ENCODE measurements around the gene MFSD2A. TPM values are rescaled to one million over a fixed set of nuclear protein-coding genes. Genes with fewer than 3 reads are reported as not detected.
"Not testable (repeated sequence)": the region's sequence is repeated elsewhere in the genome, so short reads cannot be mapped to it uniquely, and the experiment has no call there.

MFSD2A gene
- total RNA-seq, 1 donor from 2014 or later: 110 TPM

GRCh38 chr1:39958403-39959200, 3.7 kb downstream of the MFSD2A start:
- H3K36me3 ChIP-seq: peaks cover 8% of the 10 kb centered on the region
- peak overlapping the region; percentile 70 for H3K4me3 ChIP-seq
- peaks cover 48% of the 10 kb centered on the region for H3K4me1 ChIP-seq
- no peak for TF ChIP-seq CTCF (IDR thresholded peaks at IDR 0.05)
- no peaks in the 10 kb centered on the region for H3K9me3 ChIP-seq
- intact Hi-C loops (cut with DNase I): no loop called here
- peak overlapping the region; percentile 82 for H3K27ac ChIP-seq
- DNase-seq: no peak
- ATAC-seq: no peak
- no peaks in the 10 kb centered on the region for H3K27me3 ChIP-seq (ENCODE audit: low read depth)

- peaks cover 41% of the 10 kb centered on the region for H3K4me1 ChIP-seq
- peaks cover 15% of the 10 kb centered on the region for H3K36me3 ChIP-seq
- peak overlapping the region; percentile 82 for H3K27ac ChIP-seq
- H3K27me3 ChIP-seq (ENCODE audit: low read depth): no peaks in the 10 kb centered on the region
- no peaks in the 10 kb centered on the region for H3K9me3 ChIP-seq
- intact Hi-C loops (cut with DNase I): no loop called here
- no peak for TF ChIP-seq CTCF (IDR thresholded peaks at IDR 0.05)
- DNase-seq (peak; percentile 65), ATAC-seq (peak; percentile 28 to 33)
- peak overlapping the region; percentile 18 for H3K4me3 ChIP-seq
Observed at GRCh38 chr1:39959651-39960333, 4.8 kb downstream of the MFSD2A start.

- Histone ChIP-seq H3K4me3 (peak overlapping the region; percentile 18), H3K9me3 (no peaks in the 10 kb centered on the region), H3K27me3 (ENCODE audit: low read depth) (no peaks in the 10 kb centered on the region), H3K4me1 (peaks cover 39% of the 10 kb centered on the region), H3K27ac (peak overlapping the region; percentile 76), H3K36me3 (peaks cover 22% of the 10 kb centered on the region)
- ATAC-seq: peak; percentile 91 to 93
- intact Hi-C loops (cut with DNase I): no loop called here
- no peak for TF ChIP-seq CTCF (IDR thresholded peaks at IDR 0.05)
- peak; percentile 94 for DNase-seq
Observed at GRCh38 chr1:39960431-39960958, 5.5 kb downstream of the MFSD2A start.

GRCh38 chr1:39962450-39962825, 7.5 kb downstream of the MFSD2A start:
- TF ChIP-seq CTCF (IDR thresholded peaks at IDR 0.05): no peak
- H3K4me3 ChIP-seq: no peak overlapping the region
- intact Hi-C loops (cut with DNase I): no loop called here
- no peak overlapping the region for H3K27ac ChIP-seq
- H3K27me3 ChIP-seq (ENCODE audit: low read depth): no peaks in the 10 kb centered on the region
- H3K9me3 ChIP-seq: no peaks in the 10 kb centered on the region
- ATAC-seq (no peak), DNase-seq (no peak)
- H3K36me3 ChIP-seq: peaks cover 38% of the 10 kb centered on the region
- peaks cover 35% of the 10 kb centered on the region for H3K4me1 ChIP-seq

- peaks cover 35% of the 10 kb centered on the region for H3K4me1 ChIP-seq
- H3K27ac ChIP-seq; H3K27me3 ChIP-seq (ENCODE audit: low read depth); intact Hi-C loops (cut with DNase I); DNase-seq; H3K4me3 ChIP-seq; ATAC-seq; H3K9me3 ChIP-seq: not testable (repeated sequence)
- peaks cover 41% of the 10 kb centered on the region for H3K36me3 ChIP-seq
Observed at GRCh38 chr1:39962964-39963363, 8.0 kb downstream of the MFSD2A start.

GRCh38 chr1:39964552-39964951, 9.6 kb downstream of the MFSD2A start:
- Histone ChIP-seq H3K9me3 (no peaks in the 10 kb centered on the region), H3K4me3 (no peak overlapping the region), H3K27me3 (ENCODE audit: low read depth) (no peaks in the 10 kb centered on the region), H3K36me3 (peaks cover 50% of the 10 kb centered on the region), H3K27ac (no peak overlapping the region), H3K4me1 (peaks cover 39% of the 10 kb centered on the region)
- ATAC-seq (no peak), DNase-seq (no peak)
- intact Hi-C loops (cut with DNase I): no loop called here
- no peak for TF ChIP-seq CTCF (IDR thresholded peaks at IDR 0.05)

All from lower lobe of right lung (tissue), 2 donors.